DMS53 treated with DMSO at 0.1 percent for 48 hours (cell line): ENCODE measurements around the gene LCP1.
"Not testable (repeated sequence)": the region's sequence is repeated elsewhere in the genome, so short reads cannot be mapped to it uniquely, and the experiment has no call there.

Experiments
- DNase-seq: peaks from one replicate; lab custom pipeline; 2025; ENCODE audit not compliant: unreplicated experiment; lab: John Stamatoyannopoulos, UW

The LCP1 gene, protein sequence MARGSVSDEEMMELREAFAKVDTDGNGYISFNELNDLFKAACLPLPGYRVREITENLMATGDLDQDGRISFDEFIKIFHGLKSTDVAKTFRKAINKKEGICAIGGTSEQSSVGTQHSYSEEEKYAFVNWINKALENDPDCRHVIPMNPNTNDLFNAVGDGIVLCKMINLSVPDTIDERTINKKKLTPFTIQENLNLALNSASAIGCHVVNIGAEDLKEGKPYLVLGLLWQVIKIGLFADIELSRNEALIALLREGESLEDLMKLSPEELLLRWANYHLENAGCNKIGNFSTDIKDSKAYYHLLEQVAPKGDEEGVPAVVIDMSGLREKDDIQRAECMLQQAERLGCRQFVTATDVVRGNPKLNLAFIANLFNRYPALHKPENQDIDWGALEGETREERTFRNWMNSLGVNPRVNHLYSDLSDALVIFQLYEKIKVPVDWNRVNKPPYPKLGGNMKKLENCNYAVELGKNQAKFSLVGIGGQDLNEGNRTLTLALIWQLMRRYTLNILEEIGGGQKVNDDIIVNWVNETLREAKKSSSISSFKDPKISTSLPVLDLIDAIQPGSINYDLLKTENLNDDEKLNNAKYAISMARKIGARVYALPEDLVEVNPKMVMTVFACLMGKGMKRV

GRCh38 chr13:46181840-46182490 is at the start of gene LCP1:
LCP1 (minus strand) TSS chr13:46182177; CDS start chr13:46159662, 22,515 bp downstream.
- no peak for DNase-seq

- no peak for DNase-seq
Observed at GRCh38 chr13:46229251-46229650, 47.3 kb upstream of the LCP1 start.

DNA sequence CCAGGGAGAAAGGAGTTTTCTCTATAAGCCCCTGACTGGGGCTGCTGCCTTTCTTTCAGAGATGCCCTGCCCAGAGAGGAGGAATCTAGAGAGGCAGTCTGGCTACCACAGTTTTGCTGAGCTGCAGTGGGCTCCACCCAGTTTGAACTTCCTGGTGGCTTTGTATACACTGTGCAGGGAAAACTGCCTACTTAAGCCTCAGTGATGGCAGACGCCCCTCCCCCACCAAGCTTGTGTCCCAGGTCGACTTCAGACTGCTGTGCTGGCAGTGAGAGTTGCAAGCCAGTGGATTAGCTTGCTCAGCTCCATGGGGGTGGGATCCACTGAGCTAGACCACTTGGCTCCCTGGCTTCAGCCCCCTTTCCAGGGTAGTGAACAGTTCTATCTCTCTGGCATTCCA is 38.3 kb upstream of the LCP1 start:
- DNase-seq, result peak; percentile 64

DNA sequence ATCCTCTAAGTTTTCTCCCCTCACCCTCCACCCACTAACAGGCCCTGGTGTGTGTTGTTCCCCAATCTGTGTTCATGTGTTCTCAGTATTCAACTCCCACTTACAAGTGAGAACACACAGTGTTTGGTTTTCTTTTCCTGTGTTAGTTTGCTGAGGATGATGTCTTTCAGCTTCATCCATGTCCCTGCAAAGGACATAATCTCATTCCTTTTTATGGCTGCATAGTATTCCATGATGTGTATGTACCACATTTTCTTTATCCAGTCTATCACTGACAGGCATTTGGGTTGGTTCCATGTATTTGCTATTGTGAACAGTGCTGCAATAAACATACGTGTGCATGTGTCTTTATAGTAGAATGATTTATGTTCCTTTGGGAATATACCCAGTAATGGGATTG is 32.8 kb upstream of the LCP1 start:
- not testable (repeated sequence) for DNase-seq

GRCh38 chr13:46213242-46213641 is 31.3 kb upstream of the LCP1 start:
- DNase-seq, result peak; percentile 33

- DNase-seq, result peak; percentile 45
Observed at GRCh38 chr13:46211483-46212351, 29.7 kb upstream of the LCP1 start, which contains the start of gene LRRC63. LRRC63 (plus strand) TSS chr13:46211928; CDS start chr13:46213035, 1,107 bp downstream.

GRCh38 chr13:46211116-46211482 is 29.1 kb upstream of the LCP1 start:
- peak; percentile 15 for DNase-seq

DNA sequence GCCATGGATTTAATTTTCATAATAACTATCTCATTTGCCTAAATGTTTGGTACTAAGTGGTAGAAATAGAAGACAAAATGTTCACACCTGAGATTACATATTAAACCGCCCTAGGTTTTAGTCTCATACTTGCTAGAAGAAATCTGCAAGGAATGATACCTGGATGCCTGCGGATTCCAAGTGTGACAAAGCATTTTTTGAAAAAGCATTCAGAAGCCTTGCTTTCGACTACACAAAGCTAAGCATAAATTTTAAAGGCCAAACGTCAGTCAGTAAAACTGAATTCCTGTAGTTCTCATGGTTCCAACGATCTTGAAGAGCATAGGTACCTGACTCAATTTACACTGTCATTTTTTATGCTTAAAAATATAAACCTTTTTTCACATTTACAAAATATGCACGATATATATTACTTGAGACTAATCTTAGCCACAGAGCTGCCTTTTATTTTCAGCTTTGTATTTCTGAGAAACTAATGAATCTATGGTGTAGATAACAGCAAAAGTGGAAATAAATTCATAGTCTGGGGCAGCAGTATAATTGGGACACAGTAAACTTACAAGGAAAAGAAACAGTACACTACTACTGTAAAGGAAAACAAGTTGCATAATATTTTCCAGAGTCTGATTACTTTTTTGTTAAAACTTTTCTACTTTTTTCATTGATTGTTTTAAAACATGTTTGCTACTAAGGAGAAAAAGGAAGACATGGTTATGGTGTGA is 28.5 kb upstream of the LCP1 start:
- no peak for DNase-seq

GRCh38 chr13:46207828-46208227 is 25.9 kb upstream of the LCP1 start:
- DNase-seq, result no peak

DNA sequence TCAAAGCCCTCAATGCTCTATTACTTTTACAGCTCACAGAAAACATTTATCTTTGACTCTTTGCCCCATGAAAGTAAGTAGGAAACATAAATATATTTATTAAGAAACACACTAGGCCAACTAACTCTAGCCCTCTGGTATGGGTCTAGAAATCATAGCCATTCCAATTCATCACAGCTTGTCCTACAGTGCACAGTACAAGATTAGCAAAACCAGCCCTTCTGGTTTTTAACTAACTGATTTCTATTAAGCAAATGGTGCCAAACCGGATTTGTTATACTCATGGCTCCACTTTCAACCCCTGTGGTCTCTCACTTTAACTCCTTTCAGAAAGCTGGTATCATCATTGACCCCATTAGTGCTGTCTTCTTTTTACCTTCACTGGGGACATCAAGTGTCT is 24.2 kb upstream of the LCP1 start:
- DNase-seq, result no peak

DNA sequence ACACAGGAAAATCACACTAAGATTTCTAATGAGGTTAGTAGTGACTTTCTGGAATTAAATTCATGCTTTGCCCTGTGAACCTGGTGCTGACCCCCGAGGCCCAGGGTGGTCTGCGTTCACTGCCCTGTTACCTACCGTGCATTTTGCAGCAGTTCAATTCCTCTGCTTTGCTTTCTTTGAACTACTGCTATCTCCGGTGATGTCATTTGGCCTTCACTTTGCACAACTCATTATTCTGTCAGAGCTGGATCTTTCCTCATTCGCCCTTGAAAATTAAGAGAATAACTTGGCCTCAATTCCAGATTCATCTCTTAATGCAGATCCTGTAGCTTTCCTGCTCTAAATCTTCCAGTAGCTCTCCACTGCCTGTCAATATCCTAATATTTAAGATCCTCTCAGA is 21.0 kb upstream of the LCP1 start:
- DNase-seq, result no peak

- no peak for DNase-seq
Observed at GRCh38 chr13:46202188-46202795, 20.3 kb upstream of the LCP1 start.

DNA sequence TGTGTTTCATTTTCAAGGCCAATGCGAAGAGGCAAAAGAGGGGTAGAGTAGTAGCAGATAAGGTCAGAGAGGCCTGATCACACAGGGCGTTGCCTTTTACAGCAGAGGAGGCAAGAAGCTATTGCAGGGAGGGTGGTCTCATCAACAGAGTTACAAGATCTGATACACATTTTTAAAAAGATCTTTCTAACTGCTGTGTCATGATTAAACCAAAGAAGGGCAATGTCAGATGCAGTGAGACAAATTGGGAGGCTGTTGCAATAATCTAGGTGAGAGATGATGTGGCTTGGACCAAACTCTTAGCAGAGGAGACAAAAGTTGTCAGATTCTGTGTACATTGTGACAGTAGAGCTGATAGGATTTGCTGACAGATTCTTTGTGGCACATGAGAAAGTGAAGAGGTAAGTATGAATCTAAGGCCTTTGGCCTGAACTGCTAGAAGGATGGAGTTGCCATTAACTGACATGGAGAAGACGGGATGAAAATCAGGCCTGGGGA is 16.8 kb upstream of the LCP1 start:
- no peak for DNase-seq

GRCh38 chr13:46197299-46198048 is 15.5 kb upstream of the LCP1 start:
- no peak for DNase-seq

GRCh38 chr13:46195016-46195415 is 13.0 kb upstream of the LCP1 start:
- no peak for DNase-seq

- DNase-seq, result no peak
Observed at GRCh38 chr13:46192412-46192811, 10.4 kb upstream of the LCP1 start.

- no peak for DNase-seq
Observed at GRCh38 chr13:46185634-46186033, 3.7 kb upstream of the LCP1 start.

DNA sequence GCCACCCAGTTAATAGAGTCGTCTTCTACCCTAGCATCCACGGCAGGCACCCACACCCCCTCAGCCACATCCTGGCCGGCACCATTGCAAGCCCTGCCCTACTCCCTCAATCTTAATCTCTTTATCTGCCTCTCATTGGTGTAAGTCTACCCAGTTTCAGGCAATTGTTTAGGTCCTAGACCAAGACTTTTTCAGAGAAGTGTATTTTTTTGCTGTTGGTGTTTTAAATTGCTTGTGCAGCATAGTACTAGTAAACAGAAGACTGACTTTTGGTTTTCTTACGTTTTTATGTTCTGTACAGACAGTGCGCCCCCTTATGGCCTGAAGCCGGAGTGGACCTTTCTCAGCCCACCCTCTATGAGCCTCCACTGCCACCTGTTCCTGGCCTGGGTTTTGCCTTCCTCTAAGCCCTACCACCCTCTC is 2.3 kb upstream of the LCP1 start:
- no peak for DNase-seq
